Activated CD4-positive, alpha-beta memory T cell treated with anti-CD3 and anti-CD28 coated beads for 36 hours (primary cell): ENCODE results near the gene SRPX. TPM values are rescaled to one million over a fixed set of nuclear protein-coding genes. Genes with fewer than 3 reads are reported as not detected.

ENCODE experiments used
- CTCF ChIA-PET: fragments of 350-600 bp; sonication (Branson Sonifier 250); formaldehyde crosslinking; loops from one replicate; lab custom pipeline; 2021; ENCODE audit warnings: antibody characterized with exemption, inconsistent platforms; lab: Charles Lee
- POLR2A ChIA-PET: fragments of 350-600 bp; sonication (Branson Sonifier 250); formaldehyde crosslinking; loops from one replicate; lab custom pipeline; 2021; ENCODE audit warnings: antibody characterized with exemption; lab: Charles Lee
- DNase-seq: peaks from one replicate; pipeline ENCODE4 v3.0.0-alpha.2; 2020
- H3K27ac Mint-ChIP-seq: one replicate; pipeline ENCODE4 v1.8.0; 2021; ENCODE audit warnings: mixed read lengths
- H3K27me3 Mint-ChIP-seq: one replicate; pipeline ENCODE4 v1.8.0; 2021; ENCODE audit warnings: mixed read lengths
- H3K36me3 Mint-ChIP-seq: one replicate; pipeline ENCODE4 v1.8.0; 2021; ENCODE audit warnings: mixed read lengths
- H3K4me1 Mint-ChIP-seq: one replicate; pipeline ENCODE4 v1.8.0; 2021; ENCODE audit warnings: low read depth, mixed read lengths
- H3K4me3 Mint-ChIP-seq: one replicate; pipeline ENCODE4 v1.8.0; 2021; ENCODE audit warnings: mild to moderate bottlenecking, mixed read lengths
- H3K9me3 Mint-ChIP-seq: one replicate; pipeline ENCODE4 v1.8.0; 2021; ENCODE audit warnings: mixed read lengths
- intact Hi-C: fragments of 100-400 bp; cut with micrococcal nuclease; formaldehyde crosslinking; loops from one replicate; pipeline ENCODE4 v1.15.1; 2023
- total RNA-seq, 2 experiments: library from RNA; stranded (reverse); gene quantifications; one replicate each; pipeline ENCODE4 v1.2.3, GENCODE V29; 2021

The SRPX gene
- total RNA-seq, 2 experiments from 2014 or later, result 0.24 TPM

GRCh38 chrX:38156838-38157237 is 63.8 kb downstream of the SRPX start:
- H3K9me3 Mint-ChIP-seq, result no peaks in the 10 kb centered on the region
- H3K4me1 Mint-ChIP-seq, result no peaks in the 10 kb centered on the region
- ChIA-PET POLR2A (interaction anchor here (0.6 kb wide), 1 partner anchor 332 kb away, joined by 3 read pairs; no protein-coding TSS in a partner anchor), CTCF (interaction anchor here (1.3 kb wide), 1 partner anchor 10 kb away, joined by 5 read pairs; no protein-coding TSS in a partner anchor)
- H3K4me3 Mint-ChIP-seq, result no peak overlapping the region
- intact Hi-C loops, result no loop called here
- no peaks in the 10 kb centered on the region for H3K36me3 Mint-ChIP-seq
- no peak for DNase-seq
- no peak overlapping the region for H3K27ac Mint-ChIP-seq
- no peaks in the 10 kb centered on the region for H3K27me3 Mint-ChIP-seq

GRCh38 chrX:38154818-38155217 is 65.9 kb downstream of the SRPX start:
- no peak overlapping the region for H3K27ac Mint-ChIP-seq
- H3K27me3 Mint-ChIP-seq, result peaks cover 2% of the 10 kb centered on the region
- H3K36me3 Mint-ChIP-seq, result no peaks in the 10 kb centered on the region
- no peak for DNase-seq
- H3K4me1 Mint-ChIP-seq, result no peaks in the 10 kb centered on the region
- H3K9me3 Mint-ChIP-seq, result no peaks in the 10 kb centered on the region
- ChIA-PET POLR2A (no interaction called here), CTCF (no interaction called here)
- H3K4me3 Mint-ChIP-seq, result no peak overlapping the region
- intact Hi-C loops, result no loop called here

- intact Hi-C loops, result no loop called here
- no peak overlapping the region for H3K27ac Mint-ChIP-seq
- ChIA-PET CTCF (no interaction called here), POLR2A (no interaction called here)
- no peak for DNase-seq
- H3K4me3 Mint-ChIP-seq, result no peak overlapping the region
- H3K27me3 Mint-ChIP-seq, result peaks cover 2% of the 10 kb centered on the region
- no peaks in the 10 kb centered on the region for H3K4me1 Mint-ChIP-seq
- H3K9me3 Mint-ChIP-seq, result no peaks in the 10 kb centered on the region
- H3K36me3 Mint-ChIP-seq, result no peaks in the 10 kb centered on the region
Measured at GRCh38 chrX:38154340-38154739, 66.3 kb downstream of the SRPX start.

- DNase-seq, result no peak
- Mint-ChIP-seq H3K9me3 (no peaks in the 10 kb centered on the region), H3K27me3 (peaks cover 5% of the 10 kb centered on the region), H3K27ac (no peak overlapping the region), H3K36me3 (no peaks in the 10 kb centered on the region), H3K4me1 (no peaks in the 10 kb centered on the region), H3K4me3 (no peak overlapping the region)
- ChIA-PET POLR2A (no interaction called here), CTCF (no interaction called here)
- intact Hi-C loops, result no loop called here
Measured at GRCh38 chrX:38151441-38151840, 69.2 kb downstream of the SRPX start.

GRCh38 chrX:38150993-38151392 is 69.7 kb downstream of the SRPX start:
- H3K4me1 Mint-ChIP-seq, result no peaks in the 10 kb centered on the region
- H3K27ac Mint-ChIP-seq, result no peak overlapping the region
- CTCF ChIA-PET, result no interaction called here
- H3K9me3 Mint-ChIP-seq, result no peaks in the 10 kb centered on the region
- H3K4me3 Mint-ChIP-seq, result no peak overlapping the region
- peaks cover 5% of the 10 kb centered on the region for H3K27me3 Mint-ChIP-seq
- H3K36me3 Mint-ChIP-seq, result no peaks in the 10 kb centered on the region
- intact Hi-C loops, result no loop called here
- DNase-seq, result no peak
- POLR2A ChIA-PET, result no interaction called here

- intact Hi-C loops, result no loop called here
- ChIA-PET CTCF (no interaction called here), POLR2A (no interaction called here)
- Mint-ChIP-seq H3K36me3 (no peaks in the 10 kb centered on the region), H3K4me1 (no peaks in the 10 kb centered on the region), H3K27ac (no peak overlapping the region), H3K4me3 (no peak overlapping the region), H3K27me3 (peaks cover 8% of the 10 kb centered on the region), H3K9me3 (no peaks in the 10 kb centered on the region)
- no peak for DNase-seq
Measured at GRCh38 chrX:38149016-38149415, 71.7 kb downstream of the SRPX start.

GRCh38 chrX:38142610-38143009 is 78.1 kb downstream of the SRPX start:
- POLR2A ChIA-PET, result no interaction called here
- CTCF ChIA-PET, result no interaction called here

GRCh38 chrX:38138900-38139299 is 81.8 kb downstream of the SRPX start:
- no peaks in the 10 kb centered on the region for H3K36me3 Mint-ChIP-seq
- CTCF ChIA-PET, result no interaction called here

More at GRCh38 chrX:38142610-38143009, 78.1 kb downstream of the SRPX start:
- Mint-ChIP-seq H3K9me3 (no peaks in the 10 kb centered on the region), H3K27me3 (peaks cover 6% of the 10 kb centered on the region), H3K4me3 (no peak overlapping the region), H3K36me3 (no peaks in the 10 kb centered on the region), H3K4me1 (no peaks in the 10 kb centered on the region), H3K27ac (no peak overlapping the region)
- DNase-seq, result no peak
- intact Hi-C loops, result no loop called here

GRCh38 chrX:38138157-38138891 is 82.3 kb downstream of the SRPX start:
- ChIA-PET CTCF (no interaction called here), POLR2A (no interaction called here)
- no peak for DNase-seq
- H3K4me1 Mint-ChIP-seq, result no peaks in the 10 kb centered on the region
- H3K4me3 Mint-ChIP-seq, result no peak overlapping the region
- H3K36me3 Mint-ChIP-seq, result no peaks in the 10 kb centered on the region
- intact Hi-C loops, result no loop called here
- H3K27ac Mint-ChIP-seq, result no peak overlapping the region
- no peaks in the 10 kb centered on the region for H3K9me3 Mint-ChIP-seq
- peaks cover 4% of the 10 kb centered on the region for H3K27me3 Mint-ChIP-seq

More at GRCh38 chrX:38138900-38139299, 81.8 kb downstream of the SRPX start:
- DNase-seq, result no peak
- POLR2A ChIA-PET, result no interaction called here
- H3K27me3 Mint-ChIP-seq, result peaks cover 6% of the 10 kb centered on the region
- no peak overlapping the region for H3K27ac Mint-ChIP-seq
- intact Hi-C loops, result no loop called here
- no peak overlapping the region for H3K4me3 Mint-ChIP-seq
- no peaks in the 10 kb centered on the region for H3K9me3 Mint-ChIP-seq
- H3K4me1 Mint-ChIP-seq, result no peaks in the 10 kb centered on the region

GRCh38 chrX:38129366-38129765 is 91.3 kb downstream of the SRPX start:
- ChIA-PET POLR2A (no interaction called here), CTCF (no interaction called here)
- Mint-ChIP-seq H3K36me3 (no peaks in the 10 kb centered on the region), H3K4me1 (no peaks in the 10 kb centered on the region), H3K9me3 (no peaks in the 10 kb centered on the region), H3K4me3 (no peak overlapping the region), H3K27ac (no peak overlapping the region), H3K27me3 (no peaks in the 10 kb centered on the region)
- intact Hi-C loops, result no loop called here
- DNase-seq, result no peak

GRCh38 chrX:38127961-38128360 is 92.7 kb downstream of the SRPX start:
- intact Hi-C loops, result no loop called here
- DNase-seq, result no peak
- ChIA-PET CTCF (no interaction called here), POLR2A (no interaction called here)
- no peak overlapping the region for H3K27ac Mint-ChIP-seq
- H3K4me1 Mint-ChIP-seq, result no peaks in the 10 kb centered on the region
- no peak overlapping the region for H3K4me3 Mint-ChIP-seq
- H3K36me3 Mint-ChIP-seq, result no peaks in the 10 kb centered on the region
- no peaks in the 10 kb centered on the region for H3K27me3 Mint-ChIP-seq
- H3K9me3 Mint-ChIP-seq, result no peaks in the 10 kb centered on the region

- Mint-ChIP-seq H3K9me3 (no peaks in the 10 kb centered on the region), H3K36me3 (no peaks in the 10 kb centered on the region), H3K4me3 (no peak overlapping the region), H3K27me3 (no peaks in the 10 kb centered on the region), H3K4me1 (no peaks in the 10 kb centered on the region), H3K27ac (no peak overlapping the region)
- CTCF ChIA-PET, result no interaction called here
- no peak for DNase-seq
- POLR2A ChIA-PET, result no interaction called here
- intact Hi-C loops, result no loop called here
Measured at GRCh38 chrX:38126179-38126578, 94.5 kb downstream of the SRPX start.

- no peaks in the 10 kb centered on the region for H3K9me3 Mint-ChIP-seq
- H3K4me1 Mint-ChIP-seq, result no peaks in the 10 kb centered on the region
- POLR2A ChIA-PET, result no interaction called here
- no peaks in the 10 kb centered on the region for H3K36me3 Mint-ChIP-seq
- H3K4me3 Mint-ChIP-seq, result no peak overlapping the region
- DNase-seq, result no peak
- intact Hi-C loops, result no loop called here
- H3K27me3 Mint-ChIP-seq, result no peaks in the 10 kb centered on the region
- CTCF ChIA-PET, result no interaction called here
- no peak overlapping the region for H3K27ac Mint-ChIP-seq
Measured at GRCh38 chrX:38124000-38124399, 96.7 kb downstream of the SRPX start.
